ENCODE measurements around the gene TRMT10C. TPM values are rescaled to one million over a fixed set of nuclear protein-coding genes. Genes with fewer than 3 reads are reported as not detected.

Gene TRMT10C
- total RNA-seq, 1 donor from 2014 or later, result 30.3 TPM

GRCh38 chr3:101519685-101520365 lies 41.8 kb upstream of the TRMT10C start:
- DNase-seq, result no peak
- no peak for TF ChIP-seq CTCF (IDR thresholded peaks at IDR 0.05; ENCODE audit: borderline replicate concordance)
- Histone ChIP-seq H3K27me3 (ENCODE audit: low read depth) (peaks cover 25% of the 10 kb centered on the region), H3K36me3 (no peaks in the 10 kb centered on the region), H3K4me3 (no peak overlapping the region), H3K27ac (replicated peaks) (no peak overlapping the region), H3K4me1 (no peaks in the 10 kb centered on the region), H3K9me3 (replicated peaks) (no peaks in the 10 kb centered on the region)
- intact Hi-C loops (cut with micrococcal nuclease), result no loop called here

- intact Hi-C loops (cut with micrococcal nuclease), result no loop called here
- no peak for DNase-seq
- Histone ChIP-seq H3K27me3 (ENCODE audit: low read depth) (peaks cover 20% of the 10 kb centered on the region), H3K4me3 (no peak overlapping the region), H3K4me1 (no peaks in the 10 kb centered on the region), H3K36me3 (no peaks in the 10 kb centered on the region), H3K27ac (replicated peaks) (no peak overlapping the region), H3K9me3 (replicated peaks) (peaks cover 13% of the 10 kb centered on the region)
- no peak for TF ChIP-seq CTCF (IDR thresholded peaks at IDR 0.05; ENCODE audit: borderline replicate concordance)
Observed at GRCh38 chr3:101521211-101521701, 40.4 kb upstream of the TRMT10C start.

GRCh38 chr3:101527441-101527840 lies 34.2 kb upstream of the TRMT10C start:
- Histone ChIP-seq H3K4me3 (no peak overlapping the region), H3K27ac (replicated peaks) (no peak overlapping the region), H3K9me3 (replicated peaks) (peaks cover 13% of the 10 kb centered on the region), H3K4me1 (no peaks in the 10 kb centered on the region), H3K27me3 (ENCODE audit: low read depth) (no peaks in the 10 kb centered on the region), H3K36me3 (no peaks in the 10 kb centered on the region)
- no peak for TF ChIP-seq CTCF (IDR thresholded peaks at IDR 0.05; ENCODE audit: borderline replicate concordance)
- DNase-seq, result no peak
- intact Hi-C loops (cut with micrococcal nuclease), result no loop called here

- H3K4me1 ChIP-seq, result no peaks in the 10 kb centered on the region
- H3K27ac ChIP-seq (replicated peaks), result no peak overlapping the region
- H3K4me3 ChIP-seq, result no peak overlapping the region
- H3K9me3 ChIP-seq (replicated peaks), result peaks cover 13% of the 10 kb centered on the region
- TF ChIP-seq CTCF (IDR thresholded peaks at IDR 0.05; ENCODE audit: borderline replicate concordance), result no peak
- H3K36me3 ChIP-seq, result no peaks in the 10 kb centered on the region
- intact Hi-C loops (cut with micrococcal nuclease), result no loop called here
- no peak for DNase-seq
- H3K27me3 ChIP-seq (ENCODE audit: low read depth), result no peaks in the 10 kb centered on the region
Observed at GRCh38 chr3:101527906-101528305, 33.8 kb upstream of the TRMT10C start.

- intact Hi-C loops (cut with micrococcal nuclease), result no loop called here
- Histone ChIP-seq H3K27me3 (ENCODE audit: low read depth) (no peaks in the 10 kb centered on the region), H3K27ac (replicated peaks) (no peak overlapping the region), H3K9me3 (replicated peaks) (peaks cover 11% of the 10 kb centered on the region), H3K36me3 (no peaks in the 10 kb centered on the region), H3K4me3 (no peak overlapping the region), H3K4me1 (no peaks in the 10 kb centered on the region)
- TF ChIP-seq CTCF (IDR thresholded peaks at IDR 0.05; ENCODE audit: borderline replicate concordance), result no peak
- DNase-seq, result no peak
Observed at GRCh38 chr3:101529816-101530685, 31.6 kb upstream of the TRMT10C start.

Measured in left ventricle myocardium inferior (tissue), 1 donor.